HG02759 (cell line): ENCODE results near the gene ITPRIPL2.

Experiments used
- ATAC-seq: cut with Tn5 transposase; IDR thresholded peaks from one replicate; pipeline ENCODE4 v1.9.1; 2021; ENCODE audit warnings: mild to moderate bottlenecking, moderate library complexity; ENCODE audit not compliant: unreplicated experiment

ITPRIPL2 gene

GRCh38 chr16:19139436-19140091, 25.8 kb downstream of the ITPRIPL2 start:
- no peak for ATAC-seq

- ATAC-seq: no peak
Observed at GRCh38 chr16:19140396-19140795, 26.6 kb downstream of the ITPRIPL2 start.

DNA sequence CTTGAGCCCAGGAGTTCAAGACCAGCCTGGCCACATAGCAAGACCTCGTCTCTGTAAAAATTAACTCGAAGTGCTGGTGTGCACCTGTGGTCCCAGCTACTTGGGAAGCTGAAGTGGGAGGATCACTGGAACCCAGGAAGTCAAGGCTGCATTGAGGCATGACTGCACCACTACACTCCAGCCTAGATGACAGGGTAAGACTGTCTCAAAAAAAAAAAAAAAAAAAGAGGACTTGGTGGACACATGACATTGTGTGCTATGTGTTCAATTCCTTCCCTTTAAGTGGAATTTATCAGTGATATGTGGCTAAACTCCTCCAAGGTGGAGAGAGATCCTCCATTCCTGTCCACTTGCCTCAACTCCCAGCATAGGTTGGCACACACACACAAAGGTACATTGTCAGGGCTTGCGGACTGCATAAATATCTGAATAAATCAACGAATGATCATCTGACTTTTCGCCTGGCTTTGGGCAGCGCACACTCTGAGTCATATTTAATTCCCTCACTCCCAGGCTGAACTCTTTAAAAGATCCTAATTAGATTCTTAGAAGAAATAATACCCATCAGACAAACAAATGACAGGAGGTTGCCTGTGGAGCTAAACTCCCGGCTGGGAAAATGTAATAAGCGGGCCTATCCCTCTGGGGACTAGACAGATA, 29.3 kb downstream of the ITPRIPL2 start:
- no peak for ATAC-seq

DNA sequence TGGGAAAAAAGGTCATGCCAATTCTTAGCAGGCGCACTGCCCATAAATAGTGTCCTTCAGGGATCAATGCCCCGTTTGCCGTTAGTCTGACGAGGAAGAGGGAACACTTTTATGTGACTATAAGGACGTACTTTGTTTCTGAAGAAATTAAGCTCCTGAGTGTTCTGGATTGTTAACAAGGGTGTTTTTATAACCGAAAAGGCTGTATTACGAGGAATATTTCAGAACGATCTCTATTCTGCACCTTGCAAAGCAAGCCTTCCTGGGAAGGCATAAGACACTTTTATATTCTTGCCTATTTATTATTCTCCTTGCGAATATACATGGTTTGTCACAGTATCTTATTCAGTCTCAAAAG, 29.8 kb downstream of the ITPRIPL2 start:
- ATAC-seq: no peak

DNA sequence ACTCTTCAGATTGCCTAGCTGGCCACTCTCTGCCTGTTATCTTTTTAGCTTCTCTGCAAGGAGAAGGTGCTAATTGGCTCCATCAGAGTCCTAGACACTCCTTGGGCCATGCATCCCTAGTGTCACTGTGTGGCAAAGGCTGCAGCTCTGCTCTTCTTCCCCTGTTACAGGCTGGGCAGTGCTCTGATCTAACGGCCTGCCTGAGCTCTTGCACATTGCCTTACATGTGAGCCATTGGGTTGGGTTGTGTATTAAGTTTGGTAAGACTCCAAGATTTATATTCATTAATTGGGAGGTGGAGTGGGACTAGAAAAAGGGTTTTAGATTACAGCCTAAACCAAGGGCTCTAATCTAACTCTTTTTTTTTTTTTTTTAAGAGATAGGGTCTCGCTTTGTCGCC, 31.2 kb downstream of the ITPRIPL2 start:
- no peak for ATAC-seq

- no peak for ATAC-seq
Observed at GRCh38 chr16:19147126-19147525, 33.4 kb downstream of the ITPRIPL2 start.

DNA sequence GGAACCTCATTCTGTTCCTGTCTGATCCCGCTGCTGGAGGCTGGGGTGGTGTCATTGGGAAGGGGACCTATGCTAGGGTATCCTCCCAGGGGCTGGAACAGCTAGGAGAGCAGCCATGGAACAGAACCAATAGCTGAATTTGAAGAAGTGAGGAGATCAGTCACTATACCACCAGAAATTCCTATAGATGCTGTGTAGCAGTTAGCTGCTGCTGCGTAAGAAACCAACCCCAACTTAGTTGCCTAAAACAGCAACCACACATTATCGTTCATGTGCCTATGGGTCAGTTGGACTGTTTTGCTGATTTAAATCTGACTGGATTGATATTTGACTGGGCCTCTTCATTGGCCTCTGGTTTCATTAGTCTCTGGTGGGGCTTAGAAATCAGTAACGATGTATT, 33.9 kb downstream of the ITPRIPL2 start:
- no peak for ATAC-seq

GRCh38 chr16:19148189-19148588, 34.4 kb downstream of the ITPRIPL2 start:
- ATAC-seq: no peak

DNA sequence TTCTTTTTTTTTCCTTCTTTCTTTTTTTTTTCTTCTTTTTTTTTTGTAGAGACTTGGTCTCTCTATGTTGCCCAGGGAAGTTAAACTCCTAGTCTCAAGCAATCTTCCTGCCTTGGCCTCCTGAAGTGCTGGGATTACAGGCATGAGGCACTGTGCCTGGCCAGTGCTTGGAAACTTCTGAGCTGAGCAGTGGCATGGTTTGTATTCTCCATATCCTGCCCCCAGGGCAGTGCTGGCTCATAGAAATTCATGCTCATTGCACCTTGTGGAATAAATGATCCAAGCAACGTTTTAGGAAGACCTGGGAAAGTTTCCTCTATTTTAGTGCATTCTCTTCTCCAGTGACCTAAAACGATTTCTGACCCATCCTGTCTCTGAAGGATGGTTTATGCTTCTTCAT, 37.5 kb downstream of the ITPRIPL2 start:
- no peak for ATAC-seq

DNA sequence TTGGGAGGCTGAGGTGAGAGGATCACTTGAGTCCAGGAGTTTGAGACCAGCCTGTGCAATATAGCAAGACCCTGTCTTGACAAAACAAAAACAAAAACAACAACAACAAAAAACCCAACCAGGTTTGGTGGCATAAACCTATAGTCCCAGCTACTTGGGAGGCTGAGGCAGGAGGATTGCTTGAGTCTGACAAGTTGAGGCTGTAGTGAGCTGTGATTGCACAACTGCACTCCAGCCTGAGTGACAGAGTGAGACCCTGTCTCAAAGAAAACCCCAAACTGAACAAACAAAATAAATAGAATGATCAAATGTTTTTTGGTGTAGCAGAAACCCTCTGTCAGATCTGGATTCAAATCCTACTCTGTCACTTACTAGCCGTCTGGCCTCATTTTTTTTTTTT, 38.3 kb downstream of the ITPRIPL2 start:
- no peak for ATAC-seq

DNA sequence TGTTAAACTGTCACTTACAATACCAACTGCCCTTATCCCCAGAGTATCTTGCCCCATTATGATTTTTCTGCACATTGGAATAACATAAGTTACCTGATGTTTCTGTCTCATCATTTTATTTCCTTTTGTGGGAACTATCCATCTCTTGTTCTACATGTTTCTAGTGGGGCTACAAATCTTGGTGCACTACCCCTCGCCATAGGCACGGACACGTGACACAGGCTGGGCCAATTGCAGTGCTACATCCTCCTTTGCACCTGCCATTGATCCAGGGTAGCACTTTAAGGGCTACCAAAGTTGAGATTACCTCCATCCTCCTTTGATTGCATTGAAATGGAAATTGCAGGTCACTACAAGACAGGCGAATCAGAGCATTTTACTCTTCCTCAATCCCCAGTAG, 40.1 kb downstream of the ITPRIPL2 start:
- ATAC-seq: no peak

GRCh38 chr16:19162085-19162484, 48.3 kb downstream of the ITPRIPL2 start:
- ATAC-seq: no peak

GRCh38 chr16:19163215-19163614, 49.5 kb downstream of the ITPRIPL2 start:
- ATAC-seq: no peak

DNA sequence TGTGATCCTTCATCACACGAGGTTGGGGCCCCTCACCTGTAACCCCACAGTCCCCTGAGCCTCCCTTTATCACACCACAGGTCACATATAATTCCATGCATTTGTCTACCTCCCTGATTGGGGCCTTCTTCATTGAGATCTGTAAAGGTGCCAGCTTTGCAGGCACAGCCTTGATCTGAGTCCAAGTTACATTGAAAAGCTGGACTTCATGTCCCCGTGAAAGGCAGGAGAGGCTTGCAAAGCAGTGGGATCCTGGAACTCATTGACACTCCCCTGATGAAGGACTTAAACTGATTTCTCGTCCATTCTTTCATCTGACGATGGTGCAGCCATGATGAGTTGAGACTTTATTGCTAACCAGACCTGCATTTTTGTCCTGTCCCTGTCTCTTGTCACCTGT, 50.5 kb downstream of the ITPRIPL2 start:
- ATAC-seq: no peak

- no peak for ATAC-seq
Observed at GRCh38 chr16:19165101-19165500, 51.3 kb downstream of the ITPRIPL2 start.

GRCh38 chr16:19166500-19166899, 52.7 kb downstream of the ITPRIPL2 start:
- no peak for ATAC-seq

GRCh38 chr16:19167710-19168370, 54.1 kb downstream of the ITPRIPL2 start, which contains the start of gene SYT17:
SYT17 (plus strand) TSS chr16:19168240; CDS start chr16:19168647, 407 bp downstream.
- ATAC-seq: peak; percentile 70

DNA sequence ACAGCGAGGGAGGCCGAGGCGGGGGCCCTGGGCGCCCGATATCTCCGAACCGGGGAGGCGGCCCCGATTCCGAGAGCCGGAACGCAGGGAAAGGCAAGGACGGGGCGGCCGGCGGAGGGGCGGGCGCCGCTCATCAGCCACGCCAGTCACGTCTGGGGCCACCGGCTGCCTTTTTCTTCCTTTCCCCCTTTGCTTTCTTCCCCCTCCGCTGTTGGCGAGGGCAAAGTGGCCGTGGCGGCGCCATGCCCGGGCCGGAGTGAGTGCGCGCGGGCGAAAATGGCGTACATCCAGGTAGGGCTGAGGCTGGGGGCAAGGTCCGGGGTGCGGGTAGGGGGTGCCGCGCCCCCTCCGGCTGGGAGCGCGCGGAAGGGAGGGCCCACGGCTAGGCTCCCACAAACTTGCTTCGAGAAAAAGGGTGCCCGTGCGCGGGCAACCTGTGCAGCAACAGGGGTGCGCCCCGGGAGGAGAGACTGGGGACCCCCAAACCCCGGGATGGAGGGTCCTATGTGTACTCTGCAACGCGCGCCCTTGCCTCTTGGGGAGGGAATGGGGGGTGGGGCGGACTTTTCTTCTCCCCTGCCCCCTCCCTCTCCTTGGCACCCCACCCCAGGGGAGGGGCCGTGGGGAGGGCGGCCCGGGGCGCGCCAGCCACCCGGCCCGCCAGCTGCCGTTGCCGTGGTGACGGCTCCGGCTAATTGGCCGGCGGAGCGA, 54.8 kb downstream of the ITPRIPL2 start:
- ATAC-seq: no peak

DNA sequence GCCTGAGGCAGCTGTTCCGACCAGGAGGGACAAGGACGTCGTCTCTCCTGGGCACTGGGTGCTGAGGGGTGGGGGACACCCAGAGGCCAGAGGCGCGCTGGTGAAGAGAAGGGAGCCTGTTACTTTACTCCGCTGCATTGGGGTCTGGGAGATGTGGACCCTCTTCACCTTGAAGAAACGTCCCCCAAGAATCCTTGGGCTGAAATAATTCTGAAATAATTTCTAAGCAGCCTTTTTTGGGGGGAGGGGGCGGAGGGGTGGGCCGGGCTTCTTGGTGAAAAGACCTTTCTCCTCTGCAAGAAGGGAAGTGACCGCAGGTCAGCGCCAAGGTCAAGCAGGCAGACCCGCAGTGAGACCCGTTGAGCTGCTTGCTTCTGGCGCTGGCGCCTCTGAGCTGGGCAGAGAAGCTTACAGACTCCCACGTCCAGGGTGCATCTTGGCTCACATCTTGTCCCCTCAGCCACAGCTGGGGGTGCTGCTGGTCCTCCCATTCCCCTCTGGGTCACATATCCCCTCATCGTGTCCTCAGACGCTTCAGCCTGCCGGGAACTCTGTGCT, 55.4 kb downstream of the ITPRIPL2 start:
- ATAC-seq: no peak

DNA sequence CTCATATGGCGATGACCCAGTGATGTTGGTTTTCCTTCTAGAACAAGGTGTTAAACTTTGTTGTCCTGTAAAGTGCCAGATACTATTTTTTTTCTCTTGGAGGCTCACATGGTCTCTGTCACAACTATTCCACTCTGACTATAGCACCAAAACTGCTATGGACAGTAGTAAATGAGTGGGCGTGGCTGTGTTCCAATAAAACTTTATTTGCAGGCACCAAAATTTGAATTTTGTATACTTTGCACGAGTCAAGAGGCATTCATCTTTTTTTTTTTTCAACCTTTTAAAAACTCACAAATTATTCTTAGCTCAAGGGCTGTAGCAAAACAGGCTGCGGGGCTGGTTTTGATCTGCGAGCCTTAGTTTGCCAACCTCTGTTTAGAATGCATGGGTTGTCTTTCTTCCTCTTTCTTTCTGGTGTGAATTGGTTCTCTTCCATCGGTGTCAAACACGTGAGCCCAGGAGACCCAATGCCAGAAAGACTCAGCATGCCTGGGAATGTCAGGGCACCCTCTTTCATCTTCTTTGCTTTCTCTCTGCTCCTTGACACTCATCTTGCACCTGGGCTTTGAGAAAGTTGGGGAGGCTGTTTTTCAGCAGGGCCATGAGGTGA, 56.4 kb downstream of the ITPRIPL2 start:
- ATAC-seq: no peak
